H1 (cell line): ENCODE results near the gene ZNF764. TPM values are rescaled to one million over a fixed set of nuclear protein-coding genes. Genes with fewer than 3 reads are reported as not detected.

Experiments used
- BCL11A ChIP-seq, 2 experiments: IDR thresholded peaks; one replicate each; pipeline ENCODE4 v1.6.1; 2011; ENCODE audit warnings: low read depth in 2 of 2, low read length in 2 of 2, mild to moderate bottlenecking in 2 of 2
- CEBPB ChIP-seq: IDR thresholded peaks from 2 replicates; pipeline ENCODE4 v1.6.1; 2012; ENCODE audit warnings: low read depth, low read length
- CREB1 ChIP-seq: IDR thresholded peaks from 2 replicates; pipeline ENCODE4 v1.6.1; 2012; ENCODE audit warnings: inconsistent platforms
- CTBP2 ChIP-seq: IDR thresholded peaks from 2 replicates; pipeline ENCODE4 v1.7.0; 2011; ENCODE audit warnings: borderline replicate concordance, mild to moderate bottlenecking, moderate library complexity, mixed read lengths, low read length; ENCODE audit not compliant: insufficient read depth, insufficient read length
- EGR1 ChIP-seq: IDR thresholded peaks from 2 replicates; pipeline ENCODE4 v1.6.1; 2011; ENCODE audit warnings: low read depth, low read length, borderline replicate concordance
- GTF2F1 ChIP-seq: IDR thresholded peaks from 2 replicates; pipeline ENCODE4 v1.6.1; 2012; ENCODE audit warnings: low read depth, low read length, improper control_type of control experiment, borderline replicate concordance
- JUND ChIP-seq: IDR thresholded peaks from 2 replicates; pipeline ENCODE4 v1.6.1; 2011; ENCODE audit warnings: mild to moderate bottlenecking, improper control_type of control experiment, low read length
- SAP30 ChIP-seq: fragments of 300-600 bp; sonication (generic); IDR thresholded peaks from 2 replicates; pipeline ENCODE4 v1.7.1; 2012; ENCODE audit warnings: low read length, moderate library complexity, mild to moderate bottlenecking, inconsistent platforms; ENCODE audit not compliant: insufficient read depth, insufficient replicate concordance
- SIN3A ChIP-seq, 2 experiments: IDR thresholded peaks in 1 of 2; conservative IDR thresholded peaks in 1 of 2; 2 replicates each; pipeline ENCODE4 v1.6.1; 2011 to 2012; ENCODE audit warnings: low read length in 2 of 2, improper control_type of control experiment in 1 of 2, low read depth in 1 of 2, mild to moderate bottlenecking in 1 of 2
- SP1 ChIP-seq: IDR thresholded peaks from 2 replicates; pipeline ENCODE4 v1.6.1; 2011; ENCODE audit warnings: low read depth, low read length
- SP2 ChIP-seq: IDR thresholded peaks from 2 replicates; pipeline ENCODE4 v1.6.1; 2012; ENCODE audit warnings: mild to moderate bottlenecking, low read length, inconsistent platforms
- SRF ChIP-seq: IDR thresholded peaks from 2 replicates; pipeline ENCODE4 v1.6.1; 2011; ENCODE audit warnings: mild to moderate bottlenecking, low read depth, low read length, moderate library complexity
- SUZ12 ChIP-seq: fragments of 200-600 bp; sonication (generic); IDR thresholded peaks from 2 replicates; pipeline ENCODE4 v1.6.1; 2012; ENCODE audit warnings: mild to moderate bottlenecking, inconsistent platforms, low read length, moderate library complexity, mixed read lengths
- ZNF274 ChIP-seq: IDR thresholded peaks from 2 replicates; pipeline ENCODE4 v1.7.0; 2012; ENCODE audit warnings: low read length, borderline replicate concordance; ENCODE audit errors: extremely low read depth
- polyA plus RNA-seq, 7 experiments: library from polyadenylated mRNA; depleted of rRNA in 3 of 7; stranded (reverse) in 5 of 7; unstranded in 2 of 7; fragments of >200 nt in 5 of 7; fragments of 200-250 nt in 2 of 7; gene quantifications; 1 replicate in 5 of 7; 2 replicates in 1 of 7; 4 replicates in 1 of 7; pipeline versions ENCODE4 v1.2.1 to v1.2.3, GENCODE V29; 2011 to 2013; ENCODE audit warnings: missing spikeins in 2 of 7, mixed read lengths in 2 of 7
- total RNA-seq: library from RNA; stranded (reverse); fragmentation: NEBNext Ultra II Directional; extraction: Animal tissue kit (Norgen Biotek cat#: 25700); gene quantifications from 2 replicates; pipeline ENCODE4 v1.2.1, GENCODE V29; 2021
- TF ChIP-seq, protein P1 (sequence below): IDR thresholded peaks from 2 replicates; pipeline ENCODE4 v1.6.1; 2012; ENCODE audit warnings: inconsistent platforms

ZNF764 gene
- total and polyA plus RNA-seq, 2 of the 8 experiments (the other 6 are each of a cell fraction or from before 2014, with no cell fraction given): 5.7 to 7.7 TPM

GRCh38 chr16:30526137-30526822 lies 31.9 kb downstream of the ZNF764 start, which contains the start of gene ZNF768 (continued):
- TF ChIP-seq CTBP2: no peak
- peak; percentile 97 to 98 for TF ChIP-seq SIN3A (conservative IDR thresholded peaks at IDR 0.05 in 1 of 2, IDR thresholded peaks at IDR 0.05 in 1 of 2; ENCODE audit: low read depth in 1 of 2, low read length in 2 of 2)
- no peak for TF ChIP-seq SRF
- no peak for TF ChIP-seq SP2
- no peak for TF ChIP-seq ZNF274
- no peak for TF ChIP-seq GTF2F1
- TF ChIP-seq CREB1: 0 out of 2 replicates have a peak, but pooled peaks have one; percentile 12
- TF ChIP-seq JUND: no peak
- TF ChIP-seq SP1: no peak
- no peak for TF ChIP-seq BCL11A (IDR thresholded peaks at IDR 0.05; ENCODE audit: low read depth in 2 of 2, low read length in 2 of 2)
- TF ChIP-seq, protein P1, sequence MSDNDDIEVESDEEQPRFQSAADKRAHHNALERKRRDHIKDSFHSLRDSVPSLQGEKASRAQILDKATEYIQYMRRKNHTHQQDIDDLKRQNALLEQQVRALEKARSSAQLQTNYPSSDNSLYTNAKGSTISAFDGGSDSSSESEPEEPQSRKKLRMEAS: peak; percentile 78; the same call in 1 of the 2 replicates
- TF ChIP-seq EGR1: no peak
- no peak for TF ChIP-seq SUZ12
- TF ChIP-seq SAP30: no peak
- no peak for TF ChIP-seq CEBPB
